Activated CD4-positive, alpha-beta T cell treated with anti-CD3 and anti-CD28 coated beads, Interleukin-2, amount 50 U/mL, for 4 hours (primary cell): ENCODE results near the gene GINS2.

ENCODE experiments used
- DNase-seq, 2 experiments: peaks; one replicate each; pipeline ENCODE4 v3.0.0-alpha.2; 2020

The GINS2 gene

GRCh38 chr16:85637808-85638647 lies 50.7 kb downstream of the GINS2 start:
- no peak for DNase-seq

GRCh38 chr16:85637061-85637807 lies 51.5 kb downstream of the GINS2 start:
- no peak for DNase-seq

- DNase-seq: no peak
These were observed 52.4 kb downstream of the GINS2 start for GRCh38 chr16:85636234-85636812.

GRCh38 chr16:85635545-85636140 lies 53.1 kb downstream of the GINS2 start:
- no peak for DNase-seq

GRCh38 chr16:85634747-85635544 lies 53.8 kb downstream of the GINS2 start:
- DNase-seq: no peak

GRCh38 chr16:85633888-85634287 lies 54.9 kb downstream of the GINS2 start:
- no peak for DNase-seq

GRCh38 chr16:85633438-85633743 lies 55.4 kb downstream of the GINS2 start:
- DNase-seq: no peak

GRCh38 chr16:85632709-85633437 lies 55.9 kb downstream of the GINS2 start:
- DNase-seq: no peak

GRCh38 chr16:85631802-85632393 lies 56.9 kb downstream of the GINS2 start:
- DNase-seq: no peak

GRCh38 chr16:85631230-85631629 lies 57.5 kb downstream of the GINS2 start:
- no peak for DNase-seq

GRCh38 chr16:85629853-85630252 lies 58.9 kb downstream of the GINS2 start:
- DNase-seq: no peak

- no peak for DNase-seq
These were observed 59.4 kb downstream of the GINS2 start for GRCh38 chr16:85629326-85629725.

GRCh38 chr16:85628645-85629044 lies 60.1 kb downstream of the GINS2 start:
- DNase-seq: no peak

GRCh38 chr16:85628265-85628556 lies 60.5 kb downstream of the GINS2 start:
- no peak for DNase-seq

- no peak for DNase-seq
These were observed 61.1 kb downstream of the GINS2 start for GRCh38 chr16:85627526-85628264.

- no peak for DNase-seq
These were observed 61.7 kb downstream of the GINS2 start for GRCh38 chr16:85627089-85627488.
